HAP-1 (cell line): ENCODE data around the gene TPRKB.
"Not testable (repeated sequence)": the region's sequence is repeated elsewhere in the genome, so short reads cannot be mapped to it uniquely, and the experiment has no call there.

Experiments
- DNase-seq, 2 experiments: peaks; one replicate each; pipeline ENCODE4 v3.0.0-alpha.2; 2016 to 2020; ENCODE audit warnings: low spot score in 2 of 2
- H3K27me3 ChIP-seq: fragments of 250-450 bp; sonication (Bioruptor Pico); 2 replicates; pipeline ENCODE4 v1.5.1; 2020; ENCODE audit warnings: low read depth, mild to moderate bottlenecking, moderate library complexity
- H3K36me3 ChIP-seq: fragments of 250-450 bp; sonication (Bioruptor Pico); replicated peaks from 2 replicates; pipeline ENCODE4 v1.5.1; 2020; ENCODE audit warnings: mild to moderate bottlenecking
- H3K4me1 ChIP-seq: fragments of 250-450 bp; sonication (Bioruptor Pico); 2 replicates; pipeline ENCODE4 v1.5.1; 2020; ENCODE audit warnings: mild to moderate bottlenecking
- H3K4me3 ChIP-seq: fragments of 250-450 bp; sonication (Bioruptor Pico); 2 replicates; pipeline ENCODE4 v1.5.1; 2020; ENCODE audit warnings: mild to moderate bottlenecking, moderate library complexity
- H3K9me3 ChIP-seq: fragments of 250-450 bp; sonication (Bioruptor Pico); 2 replicates; pipeline ENCODE4 v1.5.1; 2020; ENCODE audit warnings: mild to moderate bottlenecking, moderate library complexity
- in situ Hi-C: fragments of 300-500 bp; cut with MboI; formaldehyde crosslinking; loops from 3 replicates; pipeline ENCODE4 v1.14.3; 2020; ENCODE audit warnings: low sequenced_read_pairs, inconsistent platforms, mixed read lengths

Gene TPRKB

DNA sequence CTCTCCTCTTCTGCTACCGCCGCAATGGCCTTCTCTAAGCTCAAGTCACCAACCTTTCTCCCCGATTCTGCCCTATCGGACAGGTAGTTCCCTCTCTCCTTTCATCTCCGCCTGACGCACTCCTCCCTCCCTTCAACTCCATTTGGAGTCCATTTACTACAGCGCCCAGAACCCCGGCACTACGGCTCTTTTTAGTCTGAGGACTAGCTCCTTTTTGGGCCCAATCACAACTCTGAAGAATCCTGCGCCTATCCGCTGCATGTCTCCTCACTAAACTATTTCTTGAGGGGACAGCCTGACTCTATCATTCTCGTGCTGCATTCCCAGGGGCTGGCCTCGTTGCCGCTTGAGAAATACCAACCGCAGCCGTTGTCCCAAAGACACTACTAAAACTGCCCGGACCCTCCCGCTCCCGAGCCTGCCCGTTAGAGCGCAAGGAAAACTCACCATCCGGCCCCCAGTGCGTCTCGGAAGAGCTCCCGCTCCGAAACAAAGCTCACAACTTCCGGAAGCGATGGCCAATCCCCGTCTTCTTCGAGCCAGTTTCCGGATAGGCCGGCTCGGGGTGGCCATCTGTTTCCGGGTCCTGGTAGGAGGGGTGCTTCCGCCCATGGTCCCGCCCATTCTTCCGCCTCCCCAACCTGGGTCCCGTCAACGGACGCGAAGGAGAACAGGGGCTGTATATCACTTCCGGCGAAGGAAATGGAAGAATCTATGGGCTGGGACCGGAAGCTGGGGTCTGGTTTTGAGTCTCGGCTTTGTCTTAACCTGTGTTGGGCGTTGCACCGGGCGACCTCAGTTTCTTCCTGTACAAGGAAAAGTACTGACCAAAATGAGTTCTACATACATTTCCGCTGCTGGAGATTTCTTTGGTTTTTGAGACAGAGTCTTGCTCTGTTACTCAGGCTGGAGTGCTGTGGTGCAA is at the start of gene TPRKB:
Gene TPRKB, minus strand, starts transcription at position 491 of the 925 bp plus-strand sequence. CDS start 2,776 bp downstream, outside the sequence.
- Histone ChIP-seq H3K9me3 (no peaks in the 10 kb centered on the region; the same call in 1 of the 2 replicates), H3K4me1 (peaks cover 14% of the 10 kb centered on the region), H3K27me3 (no peaks in the 10 kb centered on the region), H3K4me3 (peak within 1 kb of the TSS; percentile 80), H3K36me3 (peaks cover 15% of the 10 kb centered on the region)
- in situ Hi-C loops, result loop anchor here (10.0 kb wide), 1 partner anchor 718 kb away; the partner anchor contains the start of genes INO80B and WBP1
- peak; percentile 98 to 99 for DNase-seq

- H3K4me1 ChIP-seq, H3K9me3 ChIP-seq, in situ Hi-C loops, DNase-seq, H3K4me3 ChIP-seq, H3K36me3 ChIP-seq, H3K27me3 ChIP-seq: not testable (repeated sequence)
These were observed 46.7 kb upstream of the TPRKB start, which contains the start of gene C2orf78 for GRCh38 chr2:73783883-73784282. TSS of gene C2orf78 (plus strand) at chr2:73784183. CDS start at chr2:73784310, 127 bp downstream.

GRCh38 chr2:73783402-73783801 is 46.3 kb upstream of the TPRKB start:
- H3K27me3 ChIP-seq, H3K36me3 ChIP-seq, H3K4me3 ChIP-seq, H3K4me1 ChIP-seq, H3K9me3 ChIP-seq, DNase-seq, in situ Hi-C loops: not testable (repeated sequence)

- DNase-seq, result no peak
- H3K4me1 ChIP-seq, result peaks cover 12% of the 10 kb centered on the region
- in situ Hi-C loops, result no loop called here
- H3K9me3 ChIP-seq, result no peaks in the 10 kb centered on the region
- no peaks in the 10 kb centered on the region for H3K27me3 ChIP-seq
- peaks cover 14% of the 10 kb centered on the region for H3K36me3 ChIP-seq
- H3K4me3 ChIP-seq, result peak overlapping the region; percentile 91
These were observed 43.1 kb upstream of the TPRKB start for GRCh38 chr2:73780237-73780582.

DNA sequence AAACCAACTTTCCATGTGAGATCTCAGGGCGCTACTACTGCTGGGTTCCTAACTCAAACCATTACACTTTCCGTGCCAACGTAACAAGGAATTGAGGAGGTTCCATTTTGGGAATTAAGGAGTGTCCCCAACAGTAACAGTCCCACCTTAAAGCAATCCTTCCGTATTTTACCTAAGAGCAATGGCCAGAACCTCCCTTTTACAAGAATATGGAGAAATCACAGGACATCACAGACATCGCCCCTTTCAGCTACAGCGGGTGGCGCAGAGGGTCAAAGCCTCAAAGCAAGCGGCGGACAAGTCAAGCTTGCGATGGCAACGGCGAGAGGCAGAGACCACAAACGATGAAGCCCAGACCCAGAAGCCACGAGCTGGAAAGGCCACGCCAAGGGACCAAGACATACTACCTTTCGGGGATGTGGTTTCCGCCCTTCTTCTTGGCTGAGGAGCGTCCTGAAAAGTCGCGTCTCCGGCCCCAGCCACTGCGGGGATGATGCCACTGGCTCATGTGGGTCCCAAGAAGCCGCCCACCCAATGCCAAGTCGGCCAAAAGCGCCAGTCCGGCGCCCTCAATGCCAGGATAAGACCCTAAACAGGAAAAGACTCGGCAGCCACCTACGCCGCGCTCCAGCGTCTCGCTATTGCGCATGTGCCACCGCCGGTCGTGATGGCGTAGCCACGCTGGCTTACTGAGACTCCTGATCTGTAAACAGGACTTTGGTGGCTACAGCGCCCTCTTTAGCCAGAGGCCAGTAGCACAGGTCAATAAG is 42.5 kb upstream of the TPRKB start, which contains the start of gene DUSP11:
Gene DUSP11, minus strand, starts transcription at position 637 of the 770 bp plus-strand sequence. Its CDS starts 129 bp downstream, at position 508.
- DNase-seq, result peak; percentile 90 to 97

GRCh38 chr2:73778867-73779466 is 41.8 kb upstream of the TPRKB start:
- in situ Hi-C loops, H3K27me3 ChIP-seq, DNase-seq, H3K9me3 ChIP-seq: not testable (repeated sequence)
- Histone ChIP-seq H3K36me3 (peaks cover 25% of the 10 kb centered on the region), H3K4me1 (peaks cover 12% of the 10 kb centered on the region), H3K4me3 (peak overlapping the region; percentile 91)

More for the DNA sequence above, 42.5 kb upstream of the TPRKB start, which contains the start of gene DUSP11:
- Histone ChIP-seq H3K9me3 (no peaks in the 10 kb centered on the region), H3K4me3 (peak within 1 kb of the TSS; percentile 91), H3K4me1 (peaks cover 12% of the 10 kb centered on the region), H3K36me3 (peaks cover 18% of the 10 kb centered on the region), H3K27me3 (no peaks in the 10 kb centered on the region)
- in situ Hi-C loops, result no loop called here

GRCh38 chr2:73776869-73777519 is 39.8 kb upstream of the TPRKB start:
- DNase-seq, result no peak
- no peak overlapping the region for H3K4me3 ChIP-seq
- H3K36me3 ChIP-seq, result peaks cover 35% of the 10 kb centered on the region
- H3K27me3 ChIP-seq, result no peaks in the 10 kb centered on the region
- peaks cover 12% of the 10 kb centered on the region for H3K4me1 ChIP-seq
- H3K9me3 ChIP-seq, result no peaks in the 10 kb centered on the region
- in situ Hi-C loops, result no loop called here

DNA sequence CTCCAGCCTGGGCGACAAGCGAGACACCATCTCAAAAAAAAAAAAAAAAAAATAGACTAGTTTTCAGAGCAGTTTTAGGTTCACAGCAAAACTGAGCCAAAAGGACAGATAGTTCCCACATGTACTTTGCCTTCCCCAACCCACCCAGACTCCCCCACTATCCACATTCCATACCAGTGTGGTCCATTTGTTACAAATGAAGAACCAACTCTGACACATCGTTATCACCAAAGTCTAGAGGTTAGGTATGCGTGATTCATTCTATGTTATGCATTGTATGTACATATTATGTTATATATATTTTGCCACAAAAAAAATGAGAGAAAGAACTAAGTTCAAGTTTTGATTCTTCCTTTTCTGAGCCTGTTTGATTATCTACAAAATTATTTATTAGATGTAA is 39.2 kb upstream of the TPRKB start:
- peaks cover 12% of the 10 kb centered on the region for H3K4me1 ChIP-seq
- H3K36me3 ChIP-seq, result peaks cover 35% of the 10 kb centered on the region
- in situ Hi-C loops, result no loop called here

GRCh38 chr2:73772819-73773218 is 35.7 kb upstream of the TPRKB start:
- no peak for DNase-seq
- no peaks in the 10 kb centered on the region for H3K9me3 ChIP-seq
- in situ Hi-C loops, result no loop called here
- H3K27me3 ChIP-seq, result no peaks in the 10 kb centered on the region
- H3K36me3 ChIP-seq, result peaks cover 50% of the 10 kb centered on the region
- H3K4me3 ChIP-seq, result no peak overlapping the region
- no peaks in the 10 kb centered on the region for H3K4me1 ChIP-seq

More for the DNA sequence above, 39.2 kb upstream of the TPRKB start:
- Histone ChIP-seq H3K9me3 (no peaks in the 10 kb centered on the region), H3K4me3 (no peak overlapping the region), H3K27me3 (no peaks in the 10 kb centered on the region)
- DNase-seq, result no peak

GRCh38 chr2:73770725-73771124 is 33.6 kb upstream of the TPRKB start:
- no peak for DNase-seq
- Histone ChIP-seq H3K9me3 (no peaks in the 10 kb centered on the region), H3K27me3 (no peaks in the 10 kb centered on the region), H3K36me3 (peaks cover 54% of the 10 kb centered on the region), H3K4me3 (no peak overlapping the region), H3K4me1 (no peaks in the 10 kb centered on the region)
- in situ Hi-C loops, result no loop called here

DNA sequence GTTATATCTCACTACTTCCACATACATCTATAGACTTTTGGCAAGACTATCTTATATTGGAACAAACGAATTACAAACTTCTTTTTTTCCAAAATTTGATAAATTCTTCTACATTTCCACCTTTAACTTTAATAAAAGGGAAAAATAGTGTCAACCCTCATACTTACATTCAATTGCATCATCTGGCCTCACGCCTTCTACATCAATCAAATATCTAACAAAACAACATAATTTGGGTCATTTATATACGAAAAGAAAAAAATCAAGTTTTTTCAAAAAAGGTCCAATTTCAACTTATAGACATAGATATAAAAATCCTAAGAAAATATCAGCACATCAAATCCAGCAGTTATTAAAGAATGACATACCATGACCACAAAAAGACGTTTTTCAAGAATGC is 29.8 kb upstream of the TPRKB start:
- in situ Hi-C loops, result no loop called here
- no peaks in the 10 kb centered on the region for H3K27me3 ChIP-seq
- peaks cover 47% of the 10 kb centered on the region for H3K36me3 ChIP-seq
- no peak overlapping the region for H3K4me3 ChIP-seq
- no peak for DNase-seq
- H3K4me1 ChIP-seq, result no peaks in the 10 kb centered on the region
- H3K9me3 ChIP-seq, result no peaks in the 10 kb centered on the region

DNA sequence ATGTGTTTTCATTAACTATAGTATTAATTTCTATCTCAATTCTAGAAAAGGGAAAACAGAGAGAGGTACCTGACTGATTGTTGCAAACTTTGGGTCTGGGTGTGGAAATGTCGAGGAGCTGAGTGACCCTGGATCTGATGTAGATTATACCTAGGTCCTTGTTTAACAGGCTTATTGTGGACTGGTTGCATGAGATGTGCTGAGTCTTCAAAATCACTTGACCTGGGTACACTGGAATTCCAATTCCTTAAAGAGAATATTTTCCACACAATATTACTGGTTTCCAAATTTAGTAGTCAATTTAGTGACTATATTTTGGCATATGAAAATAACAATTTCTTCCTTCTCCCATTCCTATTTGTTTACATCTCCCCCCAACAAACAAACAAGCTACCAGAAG is 29.2 kb upstream of the TPRKB start:
- H3K4me3 ChIP-seq, result no peak overlapping the region
- in situ Hi-C loops, result no loop called here
- H3K9me3 ChIP-seq, result no peaks in the 10 kb centered on the region
- H3K4me1 ChIP-seq, result no peaks in the 10 kb centered on the region
- peaks cover 47% of the 10 kb centered on the region for H3K36me3 ChIP-seq
- H3K27me3 ChIP-seq, result no peaks in the 10 kb centered on the region
- no peak for DNase-seq

DNA sequence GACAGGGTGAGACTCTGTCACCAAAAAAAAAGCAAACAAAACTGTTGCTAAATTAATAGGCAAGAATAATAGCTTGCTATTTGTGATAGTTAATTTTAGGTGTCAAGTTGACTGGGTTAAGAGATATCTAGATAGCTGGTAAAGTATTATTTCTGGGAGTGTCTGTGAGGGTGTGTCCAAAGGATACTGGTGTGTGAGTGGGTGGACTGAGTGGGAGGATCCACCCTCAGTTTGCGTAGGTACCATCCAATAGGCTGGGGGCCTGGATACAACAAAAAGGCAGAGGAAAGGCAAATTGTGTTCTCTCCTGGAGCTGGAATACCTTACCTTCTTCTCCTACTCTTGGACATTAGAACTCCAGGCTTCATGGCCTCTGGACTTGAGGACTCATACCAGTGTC is 27.8 kb upstream of the TPRKB start:
- no peak overlapping the region for H3K4me3 ChIP-seq
- no peak for DNase-seq
- peaks cover 50% of the 10 kb centered on the region for H3K36me3 ChIP-seq
- H3K4me1 ChIP-seq, result no peaks in the 10 kb centered on the region
- no peaks in the 10 kb centered on the region for H3K27me3 ChIP-seq
- in situ Hi-C loops, result no loop called here
- H3K9me3 ChIP-seq, result no peaks in the 10 kb centered on the region
